H1 (cell line): ENCODE results near the gene ANK3. TPM values are rescaled to one million over a fixed set of nuclear protein-coding genes. Genes with fewer than 3 reads are reported as not detected.

Experiments used
- CTCF ChIA-PET: fragments of 300-600 bp; sonication (Branson Sonifier 250); formaldehyde crosslinking; loops from one replicate; lab custom pipeline; 2021; ENCODE audit not compliant: partially characterized antibody; lab: Charles Lee
- POLR2A ChIA-PET: fragments of 300-600 bp; sonication (Branson Sonifier 250); formaldehyde crosslinking; loops from one replicate; lab custom pipeline; 2021; ENCODE audit warnings: inconsistent platforms; ENCODE audit not compliant: partially characterized antibody; lab: Charles Lee
- DNase-seq, 2 experiments: peaks; one replicate each; pipeline versions ENCODE4 v3.0.0 to v3.0.0-alpha.2; 2010 to 2022; ENCODE audit warnings: low spot score in 2 of 2, low read depth in 1 of 2, mixed read lengths in 1 of 2
- FAIRE-seq: peaks from 2 replicates; lab custom pipeline; 2011; peaks lifted over from hg19 to GRCh38; lab: Jason Lieb, UNC
- H2AFZ ChIP-seq: 2 replicates; pipeline ENCODE4 v1.8.1; 2012; ENCODE audit warnings: low read length, inconsistent platforms
- H2AK5ac ChIP-seq: 2 replicates; pipeline ENCODE4 v1.6.1; 2013; ENCODE audit warnings: low read depth, low read length
- H2BK120ac ChIP-seq: replicated peaks from 2 replicates; pipeline ENCODE3; 2013; ENCODE audit warnings: low read depth, low read length, inconsistent platforms
- H2BK12ac ChIP-seq: 2 replicates; pipeline ENCODE4 v1.6.1; 2013; ENCODE audit warnings: low read depth, low read length
- H2BK15ac ChIP-seq: 2 replicates; pipeline ENCODE4 v1.6.1; 2013; ENCODE audit warnings: low read length
- H2BK20ac ChIP-seq: 2 replicates; pipeline ENCODE4 v1.6.1; 2013; ENCODE audit warnings: low read length
- H2BK5ac ChIP-seq: 2 replicates; pipeline ENCODE4 v1.6.1; 2013; ENCODE audit warnings: low read depth, low read length
- H3K14ac ChIP-seq: 2 replicates; pipeline ENCODE4 v1.6.1; 2013; ENCODE audit warnings: inconsistent platforms; ENCODE audit not compliant: insufficient read length
- H3K18ac ChIP-seq: 2 replicates; pipeline ENCODE4 v1.6.1; 2013; ENCODE audit warnings: low read length; ENCODE audit errors: extremely low read depth
- H3K23ac ChIP-seq: 2 replicates; pipeline ENCODE4 v1.6.1; 2013; ENCODE audit warnings: inconsistent platforms; ENCODE audit not compliant: insufficient read length
- H3K23me2 ChIP-seq: 2 replicates; pipeline ENCODE4 v1.6.1; 2013; ENCODE audit warnings: low read depth, low read length
- H3K27ac ChIP-seq: 2 replicates; pipeline ENCODE4 v1.6.1; 2011; ENCODE audit warnings: low read depth, low read length, inconsistent platforms
- H3K27me3 ChIP-seq, 4 experiments: replicated peaks in 1 of 4; 1 replicate in 1 of 4; 2 replicates in 3 of 4; pipeline versions ENCODE4 v1.6.1 to v1.8.1; 2011 to 2013; ENCODE audit warnings: low read length in 3 of 4, mild to moderate bottlenecking in 3 of 4, inconsistent platforms in 2 of 4, mixed read lengths in 2 of 4, moderate library complexity in 1 of 4; ENCODE audit not compliant: control insufficient read depth in 3 of 4, insufficient read depth in 3 of 4; ENCODE audit errors: extremely low read depth in 1 of 4
- H3K36me3 ChIP-seq, 4 experiments: 2 replicates each; pipeline versions ENCODE4 v1.6.1 to v1.8.1; 2011 to 2013; ENCODE audit warnings: mild to moderate bottlenecking in 4 of 4, low read length in 3 of 4, moderate library complexity in 2 of 4, control low read depth in 1 of 4, inconsistent platforms in 1 of 4; ENCODE audit not compliant: insufficient read depth in 4 of 4, control insufficient read depth in 2 of 4
- H3K4ac ChIP-seq: replicated peaks from 2 replicates; pipeline ENCODE3; 2013; ENCODE audit warnings: low read length, low read depth, mixed read lengths, inconsistent platforms; ENCODE audit not compliant: insufficient read length
- H3K4me1 ChIP-seq, 4 experiments: replicated peaks in 1 of 4; 1 replicate in 1 of 4; 2 replicates in 3 of 4; pipeline versions ENCODE4 v1.6.1 to v1.8.1; 2011 to 2013; ENCODE audit warnings: low read length in 3 of 4, inconsistent platforms in 2 of 4, mixed read lengths in 1 of 4; ENCODE audit not compliant: insufficient read depth in 4 of 4, control insufficient read depth in 3 of 4
- H3K4me2 ChIP-seq, 2 experiments: 2 replicates each; pipeline versions ENCODE4 v1.6.1 to v1.8.1; 2011 to 2013; ENCODE audit warnings: low read depth in 2 of 2, low read length in 2 of 2, control low read depth in 1 of 2, inconsistent platforms in 1 of 2, mild to moderate bottlenecking in 1 of 2; ENCODE audit not compliant: insufficient read depth in 1 of 2
- H3K4me3 ChIP-seq, 4 experiments: fragments of 200-600, 300-600 bp in 1 of 4; sonication (generic), shearing (Covaris generic), sonication (Bioruptor Twin) in 1 of 4; 2 replicates each; pipeline versions ENCODE4 v1.5.1 to v1.8.1; 2011 to 2016; ENCODE audit warnings: low read length in 4 of 4, low read depth in 3 of 4, control low read depth in 2 of 4, inconsistent platforms in 2 of 4, mild to moderate bottlenecking in 2 of 4, mixed read lengths in 1 of 4, moderate library complexity in 1 of 4; ENCODE audit not compliant: insufficient read depth in 2 of 4; ENCODE audit errors: extremely low read depth in 1 of 4
- H3K56ac ChIP-seq: replicated peaks from 2 replicates; pipeline ENCODE3; 2013; ENCODE audit warnings: low read depth, mild to moderate bottlenecking, mixed read lengths, low read length, inconsistent platforms; ENCODE audit not compliant: insufficient read length
- H3K79me1 ChIP-seq: 2 replicates; pipeline ENCODE4 v1.6.1; 2013; ENCODE audit warnings: low read depth, low read length, control low read depth
- H3K79me2 ChIP-seq, 2 experiments: 2 replicates each; pipeline versions ENCODE4 v1.6.1 to v1.8.1; 2012 to 2013; ENCODE audit warnings: low read length in 2 of 2, mild to moderate bottlenecking in 2 of 2, inconsistent platforms in 1 of 2; ENCODE audit not compliant: insufficient read depth in 2 of 2, control insufficient read depth in 1 of 2
- H3K9ac ChIP-seq, 4 experiments: replicated peaks in 1 of 4; 1 replicate in 1 of 4; 2 replicates in 3 of 4; pipeline versions ENCODE4 v1.6.1 to v1.8.1; 2011 to 2013; ENCODE audit warnings: low read depth in 3 of 4, low read length in 3 of 4, control low read depth in 2 of 4, mild to moderate bottlenecking in 2 of 4, moderate library complexity in 2 of 4, inconsistent platforms in 1 of 4; ENCODE audit errors: extremely low read depth in 1 of 4
- H3K9me3 ChIP-seq, 2 experiments: 2 replicates each; pipeline versions ENCODE4 v1.6.1 to v1.8.1; 2012 to 2013; ENCODE audit warnings: mild to moderate bottlenecking in 2 of 2, moderate library complexity in 2 of 2, control low read depth in 1 of 2, inconsistent platforms in 1 of 2, low read depth in 1 of 2, low read length in 1 of 2, mixed read lengths in 1 of 2; ENCODE audit not compliant: insufficient read depth in 2 of 2
- H4K20me1 ChIP-seq, 2 experiments: replicated peaks in 1 of 2; 2 replicates each; pipeline versions ENCODE3 to v1.8.1; 2011 to 2013; ENCODE audit warnings: inconsistent platforms in 2 of 2, low read length in 2 of 2, mild to moderate bottlenecking in 1 of 2; ENCODE audit not compliant: insufficient read depth in 2 of 2, control insufficient read depth in 1 of 2
- H4K5ac ChIP-seq: 2 replicates; pipeline ENCODE4 v1.6.1; 2013; ENCODE audit warnings: low read length, low read depth, mixed read lengths, inconsistent platforms; ENCODE audit not compliant: insufficient read length
- H4K8ac ChIP-seq: 2 replicates; pipeline ENCODE4 v1.8.0; 2013; ENCODE audit warnings: mild to moderate bottlenecking, moderate library complexity, low read length, inconsistent platforms; ENCODE audit not compliant: insufficient read depth; ENCODE audit errors: extremely low read depth
- H4K91ac ChIP-seq: replicated peaks from 2 replicates; pipeline ENCODE3; 2013; ENCODE audit warnings: low read length, mixed read lengths, inconsistent platforms; ENCODE audit not compliant: insufficient read length
- CEBPB ChIP-seq: IDR thresholded peaks from 2 replicates; pipeline ENCODE4 v1.6.1; 2012; ENCODE audit warnings: low read depth, low read length
- GABPA ChIP-seq: IDR thresholded peaks from 2 replicates; pipeline ENCODE4 v1.6.1; 2011; ENCODE audit warnings: mild to moderate bottlenecking, low read length, moderate library complexity, borderline replicate concordance; ENCODE audit not compliant: insufficient read depth
- KDM4A ChIP-seq: IDR thresholded peaks from one replicate; pipeline ENCODE4 v1.7.1; 2012; ENCODE audit warnings: low read depth, mild to moderate bottlenecking, moderate library complexity, low read length, inconsistent platforms; ENCODE audit not compliant: severe bottlenecking
- RXRA ChIP-seq: IDR thresholded peaks from 2 replicates; pipeline ENCODE4 v1.6.1; 2011; ENCODE audit warnings: low read depth, mild to moderate bottlenecking, low read length, moderate library complexity; ENCODE audit not compliant: insufficient read depth
- WGBS, 2 experiments: shearing (Covaris generic) in 1 of 2; methylation state at CpG; one replicate each; pipeline versions ENCODE4 v1.1.6 to v1.1.7; 2013 to 2015; ENCODE audit warnings: low lambda C conversion rate in 2 of 2, mixed read lengths in 2 of 2, inconsistent platforms in 1 of 2, low coverage in 1 of 2, missing lambda C conversion rate in 1 of 2; ENCODE audit not compliant: insufficient replicate concordance in 2 of 2, insufficient coverage in 1 of 2, insufficient read length in 1 of 2; ENCODE audit errors: extremely low coverage in 1 of 2, missing lambda C conversion rate in 1 of 2; 5-methylcytosine and 5-hydroxymethylcytosine counted together
- polyA plus RNA-seq, 7 experiments: library from polyadenylated mRNA; depleted of rRNA in 3 of 7; stranded (reverse) in 5 of 7; unstranded in 2 of 7; fragments of >200 nt in 5 of 7; fragments of 200-250 nt in 2 of 7; gene quantifications; 1 replicate in 5 of 7; 2 replicates in 1 of 7; 4 replicates in 1 of 7; pipeline versions ENCODE4 v1.2.1 to v1.2.3, GENCODE V29; 2011 to 2013; ENCODE audit warnings: missing spikeins in 2 of 7, mixed read lengths in 2 of 7
- total RNA-seq: library from RNA; stranded (reverse); fragmentation: NEBNext Ultra II Directional; extraction: Animal tissue kit (Norgen Biotek cat#: 25700); gene quantifications from 2 replicates; pipeline ENCODE4 v1.2.1, GENCODE V29; 2021

The ANK3 gene
- total and polyA plus RNA-seq, 2 of the 8 experiments (the other 6 are each of a cell fraction or from before 2014, with no cell fraction given): 18.1 to 67.9 TPM

GRCh38 chr10:60271319-60272040, 118.2 kb downstream of the ANK3 start:
- WGBS, 2 experiments: 86% methylated on average over 4 of the region's 4 CpGs; no CpG with 5 or more reads in 1 of the 2 experiments
- Histone ChIP-seq H3K56ac (no peak overlapping the region), H2AFZ (no peak overlapping the region), H2BK5ac (no peak overlapping the region), H4K91ac (no peak overlapping the region), H4K5ac (no peak overlapping the region), H3K18ac (no peak overlapping the region), H3K36me3 (no peaks in the 10 kb centered on the region), H3K23ac (no peak overlapping the region), H3K23me2 (no peaks in the 10 kb centered on the region), H3K79me2 (no peaks in the 10 kb centered on the region), H3K9me3 (no peaks in the 10 kb centered on the region), H2BK20ac (no peak overlapping the region), H3K4me2 (no peak overlapping the region), H2BK120ac (no peak overlapping the region), H3K14ac (no peak overlapping the region), H2AK5ac (no peak overlapping the region), H4K8ac (no peak overlapping the region), H3K27ac (no peak overlapping the region), H4K20me1 (no peaks in the 10 kb centered on the region), H3K79me1 (no peaks in the 10 kb centered on the region), H2BK12ac (no peak overlapping the region), H3K27me3 (no peaks in the 10 kb centered on the region), H2BK15ac (no peak overlapping the region), H3K4me1 (no peaks in the 10 kb centered on the region), H3K4me3 (no peak overlapping the region), H3K4ac (no peak overlapping the region), H3K9ac (no peak overlapping the region)
- FAIRE-seq (no peak), DNase-seq (no peak)
- TF ChIP-seq RXRA (no peak), GABPA (no peak), CEBPB (peak; percentile 32; the same call in 1 of the 2 replicates), KDM4A (no peak)
- ChIA-PET POLR2A (no interaction called here), CTCF (interaction anchor here (0.7 to 1.1 kb wide), 2 partner anchors 16 to 155 kb away, joined by 3 to 4 read pairs; no protein-coding TSS in a partner anchor)
